ENCODE data around the gene SYNDIG1L. TPM values are rescaled to one million over a fixed set of nuclear protein-coding genes. Genes with fewer than 3 reads are reported as not detected.

Gene SYNDIG1L
- polyA plus RNA-seq, 4 donors, result 0.12 to 0.36 (median 0.27) TPM

GRCh38 chr14:74434294-74434693, 8.3 kb upstream of the SYNDIG1L start:
- no peak for DNase-seq (ENCODE audit: low read depth in 4 of 4, low spot score in 3 of 4)

DNA sequence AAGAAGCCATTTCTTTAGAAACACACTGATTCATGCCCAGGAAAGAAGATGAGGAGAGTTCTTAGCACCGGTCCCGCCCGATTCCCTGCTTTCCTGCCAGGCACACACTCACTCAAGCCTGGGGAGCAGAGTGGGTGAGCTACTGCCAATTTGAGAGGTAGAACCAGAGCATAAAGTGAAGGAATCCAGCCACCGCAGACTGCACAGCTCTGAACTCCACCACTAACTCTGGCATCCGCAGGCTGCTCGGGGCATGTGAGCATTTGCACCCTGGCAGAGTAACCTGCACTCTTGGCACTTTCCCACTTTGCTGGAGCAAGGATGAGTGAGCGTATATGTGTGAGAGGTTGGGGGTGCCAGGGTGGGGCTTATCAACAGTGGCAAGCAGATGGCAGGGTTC, 4.0 kb upstream of the SYNDIG1L start:
- no peak for DNase-seq (ENCODE audit: low read depth in 4 of 4, low spot score in 3 of 4)

DNA sequence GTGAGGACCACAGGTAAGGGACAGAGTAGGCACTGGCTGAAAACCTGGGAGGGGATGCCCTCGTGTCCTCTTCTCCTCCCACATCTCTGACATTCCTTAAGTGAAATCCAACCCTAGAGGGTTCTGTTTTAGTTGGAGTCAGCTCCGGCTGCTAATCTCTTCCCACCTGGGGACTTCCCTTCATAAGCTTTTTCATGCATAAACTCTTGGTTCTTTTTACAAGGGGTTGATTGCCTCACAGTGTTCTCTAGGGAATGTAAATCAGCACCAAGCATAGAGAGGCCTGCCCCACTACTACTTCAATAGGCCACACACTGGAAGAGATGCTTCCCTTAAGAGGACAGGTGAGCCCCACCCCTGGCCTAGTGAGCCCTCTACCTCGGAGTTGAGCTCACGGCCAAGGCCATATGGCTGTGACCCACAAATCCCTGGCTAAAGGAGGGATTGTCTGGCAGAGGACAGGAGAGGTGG, 3.2 kb upstream of the SYNDIG1L start:
- no peak for DNase-seq (ENCODE audit: low read depth in 4 of 4, low spot score in 3 of 4)

DNA sequence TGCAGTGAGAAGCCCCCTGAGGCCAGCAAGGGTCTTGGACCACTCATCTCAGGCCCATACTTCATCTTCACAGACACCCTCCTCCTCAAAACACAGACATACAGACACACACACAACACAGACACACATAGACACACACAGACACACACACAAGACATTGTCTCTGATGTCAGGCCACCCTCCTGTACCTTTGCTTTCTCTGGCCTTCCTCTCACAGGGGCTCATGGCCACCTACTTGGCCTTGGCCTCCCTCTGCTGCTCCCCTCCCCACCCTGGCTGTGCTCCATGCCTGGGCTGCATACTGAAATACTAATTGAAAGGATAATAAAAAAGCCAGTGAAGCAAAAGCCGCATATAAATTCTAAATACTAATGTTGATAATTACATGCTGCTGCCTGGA, 1.6 kb upstream of the SYNDIG1L start:
- no peak for DNase-seq (ENCODE audit: low read depth in 4 of 4, low spot score in 3 of 4)

DNA sequence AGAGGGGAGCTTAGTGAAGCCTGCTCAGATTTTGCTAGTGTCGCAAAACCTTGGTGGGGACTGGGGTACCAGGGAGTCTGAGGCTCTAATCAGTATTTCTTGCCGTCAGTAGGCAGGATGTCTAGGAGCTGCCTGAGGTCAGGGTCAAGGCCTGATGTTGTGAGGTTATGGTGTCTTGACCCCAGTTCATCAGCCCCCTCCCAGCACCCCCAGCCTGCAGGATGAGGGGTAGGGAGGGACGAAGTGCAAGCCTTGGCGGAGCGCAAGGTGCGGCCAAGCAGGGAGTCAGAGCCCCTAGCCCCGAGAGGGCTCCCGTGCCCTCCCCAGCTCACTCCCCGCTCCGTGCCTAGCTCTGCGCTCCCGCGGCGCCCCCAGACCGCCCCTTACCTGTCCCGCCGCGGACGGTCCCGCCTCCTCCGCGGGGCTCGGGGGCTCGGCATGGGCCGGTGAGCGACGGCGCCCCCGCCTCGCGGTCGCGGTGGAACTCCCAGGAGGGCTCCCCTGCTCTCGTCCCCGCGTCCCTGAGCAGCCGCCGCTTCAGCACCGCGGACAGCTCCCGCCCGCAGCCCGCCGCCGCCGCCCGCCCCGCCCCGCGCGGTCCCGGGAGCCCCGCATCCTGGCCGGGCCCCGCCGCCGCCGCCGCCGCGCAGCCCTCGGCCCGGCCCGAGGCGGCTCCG, 347 bp downstream of the SYNDIG1L start:
- DNase-seq (ENCODE audit: low read depth in 4 of 4, low spot score in 3 of 4), result no peak

GRCh38 chr14:74424606-74425005, 1.4 kb downstream of the SYNDIG1L start:
- DNase-seq (ENCODE audit: low read depth in 4 of 4, low spot score in 3 of 4), result no peak

DNA sequence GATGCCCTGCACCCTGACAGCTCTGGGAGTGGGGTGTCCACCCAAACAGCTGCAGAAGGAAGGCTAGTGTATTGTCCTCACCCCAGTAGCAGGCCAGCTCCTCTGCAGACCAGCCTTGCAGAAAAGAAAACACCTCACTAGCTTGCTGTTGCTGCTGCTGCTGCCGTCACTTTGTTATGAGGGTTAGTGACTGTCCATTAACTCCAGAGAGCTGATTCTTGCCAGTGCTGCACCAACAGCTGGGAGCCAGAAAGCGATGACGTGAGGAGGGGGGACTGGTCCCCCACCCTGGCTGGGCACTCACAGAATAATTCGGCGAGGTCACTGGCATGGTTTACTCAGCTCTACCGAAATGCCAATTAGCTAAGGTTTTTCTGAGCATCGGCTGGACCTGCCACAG, 2.8 kb downstream of the SYNDIG1L start:
- DNase-seq (ENCODE audit: low read depth in 4 of 4, low spot score in 3 of 4), result no peak

DNA sequence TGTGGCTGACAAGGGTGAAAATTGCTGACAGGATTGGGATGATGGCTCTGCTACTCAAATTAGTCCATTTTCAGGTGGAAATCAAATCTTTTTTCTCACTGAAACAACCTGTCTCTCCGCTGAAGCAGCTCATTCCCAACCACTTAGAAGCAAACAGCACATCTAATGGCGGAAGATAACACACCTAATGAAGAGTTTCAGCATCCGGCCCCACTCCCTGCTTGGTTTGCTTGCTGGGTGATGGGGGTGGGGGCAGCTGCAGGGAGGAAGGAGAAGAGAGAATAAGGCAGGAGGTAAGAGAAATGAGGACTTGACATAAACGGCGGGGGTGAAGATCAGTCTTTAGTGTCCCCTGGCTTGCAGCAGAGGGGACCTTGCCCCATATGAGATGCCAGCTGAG, 4.0 kb downstream of the SYNDIG1L start:
- DNase-seq (ENCODE audit: low read depth in 4 of 4, low spot score in 3 of 4), result no peak

GRCh38 chr14:74419086-74419485, 6.9 kb downstream of the SYNDIG1L start:
- DNase-seq (ENCODE audit: low read depth in 4 of 4, low spot score in 3 of 4), result no peak

DNA sequence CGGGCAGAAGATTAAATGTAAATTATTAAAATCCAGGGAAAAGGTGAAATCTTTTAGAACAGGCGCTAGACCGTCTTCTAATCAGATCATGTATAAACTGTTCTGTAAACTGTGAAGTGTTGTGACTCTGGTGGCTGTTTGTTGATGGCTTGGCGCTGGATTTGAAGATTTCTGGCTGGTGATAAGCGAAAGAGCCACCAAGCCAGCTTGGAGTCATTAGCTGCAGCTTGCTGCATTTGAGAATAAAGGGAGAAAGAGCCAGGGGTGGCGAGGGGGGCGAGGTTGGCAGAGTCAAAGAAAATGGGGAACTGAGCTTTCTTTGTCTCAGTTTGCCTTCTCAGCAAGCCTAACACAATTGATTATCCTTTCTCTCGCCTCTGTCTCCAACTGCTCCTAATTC, 8.0 kb downstream of the SYNDIG1L start:
- DNase-seq (ENCODE audit: low read depth in 4 of 4, low spot score in 3 of 4), result no peak

- no peak for DNase-seq (ENCODE audit: low read depth in 4 of 4, low spot score in 3 of 4)
These were observed 8.4 kb downstream of the SYNDIG1L start for GRCh38 chr14:74417611-74418010.

DNA sequence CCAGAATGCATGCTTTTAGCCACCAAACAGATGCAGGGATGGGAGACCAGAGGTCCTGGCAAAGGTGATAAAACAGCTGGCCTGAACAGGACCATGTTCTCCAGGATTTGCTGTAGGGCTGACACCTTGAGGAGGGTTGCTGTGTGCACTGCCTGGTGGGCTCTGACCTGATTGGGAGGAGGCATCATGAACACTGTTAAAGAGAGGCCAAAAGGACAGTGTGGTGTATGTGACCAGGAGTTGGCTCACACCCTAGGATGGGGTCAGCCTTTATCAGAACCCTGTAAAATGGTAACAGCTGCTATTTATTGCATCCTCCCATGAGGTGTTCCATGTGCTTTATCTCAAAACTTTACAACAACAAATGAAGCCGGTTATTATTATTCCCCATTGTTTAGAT, 8.8 kb downstream of the SYNDIG1L start:
- no peak for DNase-seq (ENCODE audit: low read depth in 4 of 4, low spot score in 3 of 4)

GRCh38 chr14:74415115-74415437, 10.9 kb downstream of the SYNDIG1L start:
- no peak for DNase-seq (ENCODE audit: low read depth in 4 of 4, low spot score in 3 of 4)

DNA sequence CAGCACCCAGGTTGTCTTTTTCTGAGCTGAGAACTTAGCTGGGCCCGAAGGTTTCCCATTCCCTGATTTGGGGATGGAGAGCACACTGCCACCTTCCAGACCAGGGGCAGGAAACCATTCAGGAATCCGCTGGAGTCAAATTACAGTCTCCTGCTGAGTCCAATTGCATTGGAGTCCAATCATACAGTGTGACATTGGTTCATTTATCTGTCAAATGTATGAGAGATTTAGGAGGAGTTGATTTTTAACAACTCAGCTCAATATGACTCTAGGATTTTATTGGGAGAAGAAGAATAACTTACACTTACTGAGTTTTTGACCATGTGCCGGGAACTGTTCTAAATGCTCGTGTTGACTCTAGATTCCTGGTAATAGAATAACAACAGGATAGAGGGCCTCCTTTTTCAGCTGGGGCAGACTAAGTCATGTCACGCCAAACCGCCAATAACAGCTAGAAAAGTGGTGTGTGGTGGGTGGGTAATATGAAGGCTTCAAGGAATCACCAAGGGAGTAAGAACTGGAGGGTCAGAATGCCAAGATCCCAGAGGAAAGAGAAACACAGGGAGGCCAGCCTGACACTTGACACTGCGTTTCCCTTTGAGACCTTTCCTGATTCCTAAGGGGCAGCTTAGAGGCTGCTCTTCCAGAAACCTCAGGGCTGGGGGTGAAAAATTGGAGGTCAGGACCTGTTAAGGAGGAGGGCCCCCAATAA, 11.5 kb downstream of the SYNDIG1L start:
- DNase-seq (ENCODE audit: low read depth in 4 of 4, low spot score in 3 of 4), result no peak

DNA sequence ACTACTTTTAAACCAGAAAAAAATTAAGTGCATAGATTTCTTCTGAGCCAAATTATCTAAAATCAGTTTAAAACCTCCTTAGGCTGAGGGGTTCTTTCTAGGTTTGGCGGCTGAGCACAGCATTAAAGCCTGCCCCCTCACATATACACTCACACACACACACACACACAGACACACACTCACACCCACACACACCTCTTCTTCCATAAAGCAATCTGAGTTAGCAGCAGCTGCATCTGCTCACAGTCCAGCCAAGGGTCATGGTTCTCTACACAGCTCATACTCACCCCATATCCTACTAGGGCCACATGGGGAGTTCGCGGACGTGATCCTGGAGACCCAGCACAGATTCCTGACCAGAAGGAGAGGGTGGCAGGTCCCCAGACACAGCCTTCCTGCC, 12.4 kb downstream of the SYNDIG1L start:
- DNase-seq (ENCODE audit: low read depth in 4 of 4, low spot score in 3 of 4), result no peak

DNA sequence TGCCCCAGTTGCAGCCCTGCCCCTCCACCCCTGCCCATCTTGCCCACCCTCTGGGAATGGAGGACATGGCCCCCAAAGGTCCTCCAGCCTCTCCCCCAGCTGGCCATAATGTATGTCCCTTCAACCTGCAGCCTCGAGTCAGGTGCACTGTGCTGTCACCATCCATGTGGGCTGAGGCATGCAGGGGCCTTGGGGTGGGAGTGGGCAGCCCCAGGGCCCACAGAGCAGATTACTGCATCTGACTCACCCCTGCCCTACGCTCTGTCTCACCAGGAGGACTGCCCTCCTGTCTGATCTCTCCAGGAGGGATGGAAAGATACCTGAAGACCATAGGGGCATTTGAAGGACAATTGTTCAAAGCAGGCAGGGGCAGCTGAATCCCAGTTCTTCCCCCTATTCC, 13.3 kb downstream of the SYNDIG1L start:
- DNase-seq (ENCODE audit: low read depth in 4 of 4, low spot score in 3 of 4), result no peak

- DNase-seq (ENCODE audit: low read depth in 4 of 4, low spot score in 3 of 4), result no peak
These were observed 14.3 kb downstream of the SYNDIG1L start for GRCh38 chr14:74411671-74412070.

GRCh38 chr14:74409441-74409840, 16.6 kb downstream of the SYNDIG1L start:
- DNase-seq (ENCODE audit: low read depth in 4 of 4, low spot score in 3 of 4), result no peak

DNA sequence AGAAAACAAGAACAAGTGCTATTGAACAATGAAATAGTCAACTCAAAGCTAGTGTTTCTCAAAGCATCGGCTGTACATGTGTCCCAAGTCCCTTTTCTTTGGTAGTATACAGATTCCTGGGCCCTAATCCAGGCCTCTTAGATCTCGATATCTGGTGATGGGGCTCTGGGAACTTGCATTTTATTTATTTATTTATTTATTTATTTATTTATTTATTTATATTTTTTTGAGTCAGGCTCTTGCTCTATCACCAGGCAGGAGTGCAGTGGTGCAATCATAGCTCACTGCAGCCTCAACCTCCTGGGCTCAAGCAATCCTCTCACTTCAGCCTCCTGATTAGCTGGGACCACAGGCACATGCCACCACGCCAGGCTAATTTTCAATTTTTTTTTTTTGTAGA, 17.1 kb downstream of the SYNDIG1L start:
- no peak for DNase-seq (ENCODE audit: low read depth in 4 of 4, low spot score in 3 of 4)

DNA sequence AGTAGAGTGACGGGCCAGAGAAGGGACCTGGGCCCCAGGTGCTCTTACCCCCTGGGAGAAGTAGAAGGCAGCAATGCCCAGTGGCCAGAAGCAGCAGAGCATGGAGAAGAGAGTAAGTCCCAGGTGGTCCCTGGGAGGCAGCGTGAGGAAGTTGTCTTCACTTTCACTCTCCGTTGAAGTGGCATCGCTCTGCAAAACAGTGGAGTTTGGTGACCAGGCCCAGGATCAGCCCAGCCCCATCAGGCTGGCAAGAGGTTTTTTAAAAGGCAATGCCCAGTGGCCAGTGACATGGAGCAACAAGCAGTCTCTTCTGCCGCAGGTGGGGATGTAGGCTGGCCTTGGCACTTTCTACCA, 18.2 kb downstream of the SYNDIG1L start:
- no peak for DNase-seq (ENCODE audit: low read depth in 4 of 4, low spot score in 3 of 4)

- DNase-seq (ENCODE audit: low read depth in 4 of 4, low spot score in 3 of 4), result no peak
These were observed 18.8 kb downstream of the SYNDIG1L start for GRCh38 chr14:74407021-74407800.

DNA sequence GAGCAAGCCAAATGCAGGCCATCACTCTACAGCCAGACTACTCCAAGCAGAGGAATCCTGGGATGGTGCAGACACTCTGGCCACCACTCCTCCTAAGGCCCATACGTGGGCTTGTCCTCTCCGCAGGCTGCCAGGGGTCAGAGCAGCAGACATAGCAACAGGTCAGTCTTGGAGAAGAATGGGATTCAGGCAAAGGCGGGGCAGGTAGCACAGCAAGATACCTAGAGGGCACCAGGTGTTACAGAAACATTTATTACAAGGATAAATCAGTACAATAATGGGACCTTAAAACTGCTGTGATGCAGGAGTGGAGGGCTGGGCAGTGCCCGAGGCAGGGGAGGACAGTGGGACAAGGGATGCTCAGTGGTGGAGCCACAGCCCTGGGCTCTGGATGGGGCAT, 20.3 kb downstream of the SYNDIG1L start:
- DNase-seq (ENCODE audit: low read depth in 4 of 4, low spot score in 3 of 4), result no peak

All from left renal pelvis (tissue), 4 donors.